Measurements from ENCODE around the gene POLR1G.
"Not testable (repeated sequence)": the region's sequence is repeated elsewhere in the genome, so short reads cannot be mapped to it uniquely, and the experiment has no call there.

The POLR1G gene

GRCh38 chr19:45408121-45408520 lies 1.7 kb downstream of the POLR1G start:
- TF ChIP-seq PPARA (CRISPR knock-in tag; IDR thresholded peaks at IDR 0.05; ENCODE audit: borderline replicate concordance) (no peak), CREB5 (CRISPR knock-in tag; IDR thresholded peaks at IDR 0.05; ENCODE audit: low read depth) (no peak), ZFP3 (CRISPR knock-in tag; IDR thresholded peaks at IDR 0.05) (no peak), ESRRG (CRISPR knock-in tag; IDR thresholded peaks at IDR 0.05) (no peak), PATZ1 (CRISPR knock-in tag; IDR thresholded peaks at IDR 0.05; ENCODE audit: borderline replicate concordance) (no peak), CSRNP3 (CRISPR knock-in tag; IDR thresholded peaks at IDR 0.05) (no peak), ZNF70 (CRISPR knock-in tag; IDR thresholded peaks at IDR 0.05) (no peak), TOX (CRISPR knock-in tag; IDR thresholded peaks at IDR 0.05; ENCODE audit: borderline replicate concordance) (no peak), ZC3H10 (CRISPR knock-in tag; IDR thresholded peaks at IDR 0.05) (no peak)
- ATAC-seq = no peak

GRCh38 chr19:45408830-45409556 lies 2.5 kb downstream of the POLR1G start:
- no peak for ATAC-seq
- TF ChIP-seq PATZ1 (CRISPR knock-in tag; IDR thresholded peaks at IDR 0.05; ENCODE audit: borderline replicate concordance) = no peak
- no peak for TF ChIP-seq ZNF8 (CRISPR knock-in tag; IDR thresholded peaks at IDR 0.05)
- TF ChIP-seq ZNF70 (CRISPR knock-in tag; IDR thresholded peaks at IDR 0.05) = no peak
- no peak for TF ChIP-seq ISL1 (CRISPR knock-in tag; IDR thresholded peaks at IDR 0.05)
- no peak for TF ChIP-seq ZNF565 (CRISPR knock-in tag; conservative IDR thresholded peaks at IDR 0.05; ENCODE audit: low read depth)
- TF ChIP-seq TOX (CRISPR knock-in tag; IDR thresholded peaks at IDR 0.05; ENCODE audit: borderline replicate concordance) = no peak
- no peak for TF ChIP-seq ZFP30 (CRISPR knock-in tag; IDR thresholded peaks at IDR 0.05)

- TF ChIP-seq ZNF565 (CRISPR knock-in tag; conservative IDR thresholded peaks at IDR 0.05; ENCODE audit: low read depth) (no peak), TSHZ2 (CRISPR knock-in tag; IDR thresholded peaks at IDR 0.05) (no peak), CREB5 (CRISPR knock-in tag; IDR thresholded peaks at IDR 0.05; ENCODE audit: low read depth) (no peak)
- ATAC-seq = no peak
Measured at GRCh38 chr19:45409557-45409920, 3.1 kb downstream of the POLR1G start.

- not testable (repeated sequence) for ATAC-seq
Measured at GRCh38 chr19:45410330-45410729, 3.9 kb downstream of the POLR1G start.

Measured in SK-N-SH treated with all-trans-retinoic acid at 6 μM for 48 hours (cell line).